Renal cortical epithelial cell (primary cell): ENCODE results near the gene CCDC63. TPM values are rescaled to one million over a fixed set of nuclear protein-coding genes. Genes with fewer than 3 reads are reported as not detected.

Source experiments
- DNase-seq: peaks from one replicate; pipeline ENCODE4 v3.0.0-alpha.2; 2011; ENCODE audit warnings: low read depth
- total RNA-seq: library from RNA; depleted of rRNA; stranded (reverse); fragments of >200 nt; gene quantifications from 2 replicates; pipeline ENCODE4 v1.2.3, GENCODE V29; 2014

CCDC63 gene
- not detected in 2 replicates for total RNA-seq

DNA sequence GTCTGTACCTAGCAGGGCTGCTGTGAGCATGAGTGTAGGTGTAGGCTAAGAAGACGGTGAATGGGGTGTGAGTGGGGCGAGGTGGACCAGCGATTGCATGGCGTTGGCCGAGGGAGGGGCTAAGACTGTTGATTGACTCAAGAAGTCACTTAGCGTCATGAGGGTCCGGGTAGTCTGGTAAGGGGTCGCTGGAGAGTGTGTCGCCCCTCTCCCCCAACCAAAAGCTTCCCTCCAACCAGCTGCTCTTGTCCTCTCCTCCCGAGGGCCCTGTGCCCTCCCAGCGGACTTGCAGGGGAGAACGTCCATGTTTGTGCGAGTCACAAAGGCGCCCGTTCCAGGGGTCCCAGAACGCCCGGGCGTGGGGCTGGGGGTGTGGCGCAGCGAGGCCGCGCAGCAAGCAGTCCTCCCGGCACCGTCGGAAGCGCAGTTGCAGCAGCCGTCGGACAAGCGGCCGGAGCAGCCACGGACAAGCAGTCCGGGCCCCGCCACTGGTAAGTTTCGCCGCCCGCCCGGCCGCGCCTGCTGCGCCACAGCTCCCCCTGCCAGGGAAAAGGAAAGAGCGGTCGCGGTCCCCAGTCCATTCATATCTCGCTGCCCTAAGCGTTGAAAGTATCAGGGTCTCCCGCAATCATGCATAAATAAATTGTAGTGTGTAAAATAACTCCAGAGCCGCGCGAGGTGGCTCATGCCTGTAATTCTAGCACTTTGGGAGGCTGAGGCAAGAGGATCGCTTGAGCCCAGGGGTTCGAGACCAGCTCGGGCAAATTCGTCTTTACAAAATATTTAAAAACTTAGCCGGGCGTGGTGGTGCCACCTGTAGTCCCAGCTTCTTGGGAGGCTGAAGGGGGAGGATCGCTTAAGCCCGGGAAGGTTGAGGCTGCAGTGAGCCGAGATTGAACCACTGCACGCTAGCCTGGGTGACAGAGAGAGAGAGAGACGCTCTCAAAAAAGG, at the start of gene CCDC63:
TSS of gene CCDC63 (plus strand) at position 373 of the 952 bp plus-strand sequence. CDS start 5,968 bp downstream, outside the sequence.
- DNase-seq, result no peak

DNA sequence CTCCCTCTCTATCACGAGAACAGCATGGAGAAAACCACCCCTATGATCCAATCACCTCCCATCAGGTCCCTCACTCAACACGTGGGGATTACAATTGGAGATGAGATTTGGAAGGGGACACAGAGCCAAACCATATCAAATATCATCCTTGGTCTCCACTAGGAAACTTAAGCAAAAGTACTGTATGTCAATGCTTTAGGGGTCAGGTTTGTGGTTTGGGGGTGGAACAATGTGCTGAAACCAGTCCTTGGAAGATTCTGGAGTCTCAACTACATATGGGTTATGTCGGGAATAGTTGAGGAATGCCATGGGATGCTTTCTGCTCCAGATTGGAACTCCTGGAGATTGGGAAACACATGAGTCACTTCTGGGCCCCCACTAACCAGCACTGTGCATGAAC, 48.3 kb upstream of the CCDC63 start:
- DNase-seq, result no peak

DNA sequence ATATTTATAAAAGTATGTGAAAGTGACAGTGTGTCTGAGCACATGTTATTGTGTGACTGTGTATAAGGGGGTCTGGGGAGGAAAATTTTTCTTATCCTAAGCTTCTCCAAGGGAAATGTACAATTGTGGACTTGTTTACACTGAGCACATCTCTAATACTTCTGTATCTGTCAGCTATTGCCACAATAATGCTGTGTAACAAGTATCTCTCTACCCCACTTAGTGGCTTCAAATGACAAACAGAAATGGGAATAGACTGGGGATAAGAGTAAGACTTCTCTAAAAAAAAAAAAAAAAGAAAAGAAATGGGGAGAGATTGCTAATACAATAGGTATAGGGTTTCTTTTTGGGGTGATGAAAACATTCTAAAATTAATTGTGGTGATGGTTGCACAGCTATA, 44.3 kb upstream of the CCDC63 start:
- DNase-seq, result no peak

DNA sequence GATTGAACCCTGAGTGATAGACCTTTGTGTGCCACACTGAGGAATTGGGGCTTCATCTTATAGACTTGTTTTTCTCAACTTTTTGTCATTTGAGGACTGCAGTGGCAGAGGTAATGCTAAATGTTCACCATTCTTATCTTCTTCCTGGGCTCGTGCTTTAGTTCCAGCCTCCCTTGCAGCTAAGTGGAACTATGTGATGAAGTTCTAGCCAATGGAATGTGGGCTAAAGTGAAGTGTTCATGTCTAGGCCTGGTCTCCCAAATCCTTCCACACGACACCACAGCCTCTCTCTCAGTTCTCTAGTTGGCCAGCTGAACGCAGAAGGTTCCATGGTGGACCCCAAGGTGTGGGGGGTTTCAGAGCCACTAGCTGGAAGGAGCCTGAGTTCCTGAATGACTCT, 42.4 kb upstream of the CCDC63 start:
- DNase-seq, result no peak

DNA sequence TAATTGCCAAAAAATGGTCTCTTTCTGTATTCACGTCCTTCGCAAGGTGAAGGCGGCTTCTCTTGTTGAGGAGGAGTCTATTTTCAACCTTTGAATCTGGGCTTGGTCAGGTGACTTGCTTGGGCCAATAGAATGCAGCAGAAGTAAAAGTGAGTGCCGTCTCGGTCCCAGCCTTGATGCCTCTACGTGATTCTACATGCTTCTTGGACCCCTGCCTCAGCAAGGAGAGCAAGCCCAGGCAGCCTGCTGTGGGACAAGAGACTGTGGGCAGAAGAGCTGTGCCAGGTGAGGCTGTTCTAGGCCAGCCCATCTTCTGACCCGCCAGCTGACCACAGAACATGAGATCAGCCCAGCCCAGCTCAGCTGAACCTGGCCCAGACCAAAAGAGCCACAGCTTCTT, 39.1 kb upstream of the CCDC63 start:
- DNase-seq, result no peak

DNA sequence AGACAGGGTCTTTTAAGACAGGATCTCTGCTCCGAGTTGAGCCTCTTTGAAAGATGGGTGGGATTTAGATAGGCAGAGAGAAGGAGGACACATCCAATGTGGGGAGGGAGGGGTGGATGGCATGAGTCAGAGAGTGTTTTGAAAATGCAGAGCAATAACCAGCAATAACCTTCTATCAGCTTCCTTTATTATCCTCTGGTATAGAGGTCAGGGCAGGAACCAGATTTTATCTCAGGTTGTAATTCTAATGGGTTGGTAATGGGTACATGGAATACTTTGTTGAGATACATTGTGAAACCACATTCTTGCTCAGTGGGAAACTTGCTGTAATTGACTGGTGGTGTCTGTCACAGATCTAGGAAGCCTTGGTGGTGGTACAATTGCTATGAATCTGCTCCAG, 37.6 kb upstream of the CCDC63 start:
- DNase-seq, result no peak

DNA sequence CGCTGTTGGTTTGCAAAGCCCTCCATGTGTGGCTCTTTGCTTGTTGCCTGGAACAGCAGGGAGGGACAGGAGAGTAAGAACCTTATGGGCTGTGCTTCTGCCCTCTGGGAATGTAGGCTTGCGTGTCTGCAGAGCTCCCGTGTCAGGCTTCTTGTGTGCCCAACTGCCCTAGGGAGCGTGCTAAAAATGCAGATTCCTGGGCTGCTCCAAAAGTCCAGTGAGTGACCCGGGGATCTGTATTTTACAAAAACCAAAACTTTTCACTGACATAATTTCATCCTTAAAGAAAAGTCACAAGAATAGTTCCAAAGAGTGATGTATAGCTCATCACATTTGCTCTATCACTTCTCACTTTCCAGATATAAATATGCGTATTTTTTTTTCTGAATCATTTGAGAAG, 34.8 kb upstream of the CCDC63 start:
- no peak for DNase-seq

DNA sequence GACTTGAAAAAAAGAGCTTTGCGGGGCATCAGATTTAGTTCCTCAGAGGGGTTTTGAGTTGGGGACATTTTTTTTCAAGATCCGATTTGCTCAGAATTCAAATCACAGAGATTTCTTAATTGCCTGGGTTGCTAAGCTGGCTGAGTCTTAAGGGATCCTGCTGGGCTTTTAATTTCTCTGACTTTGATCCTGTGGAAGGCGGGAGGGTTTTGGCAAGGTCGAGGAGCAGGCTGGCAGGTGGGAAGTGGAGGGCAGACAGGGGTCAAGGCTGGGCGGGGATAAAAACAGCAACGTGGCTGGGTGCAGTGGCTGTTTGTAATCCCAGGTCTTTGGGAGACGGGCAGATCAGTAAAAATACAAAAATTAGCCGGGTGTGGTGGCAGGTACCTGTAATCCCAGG, 33.5 kb upstream of the CCDC63 start:
- no peak for DNase-seq

DNA sequence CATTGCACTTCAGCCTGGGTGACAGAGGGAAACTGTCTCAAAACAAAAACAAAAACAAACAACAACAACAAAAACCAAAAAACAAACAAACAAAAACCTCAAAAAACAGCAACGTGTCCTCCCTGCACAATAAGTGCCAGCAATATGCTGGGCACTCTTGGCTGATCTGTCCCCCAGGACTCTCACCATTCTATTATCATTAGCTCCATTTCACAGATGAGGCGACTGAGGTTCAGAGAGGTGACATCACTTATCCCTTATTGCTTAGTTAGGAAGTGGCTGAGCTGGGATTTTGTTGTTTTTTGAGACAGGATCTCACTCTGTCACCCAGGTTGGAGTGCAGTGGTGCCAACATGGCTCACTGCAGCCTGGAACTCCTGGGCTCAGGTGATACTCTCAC, 33.0 kb upstream of the CCDC63 start:
- DNase-seq, result no peak

DNA sequence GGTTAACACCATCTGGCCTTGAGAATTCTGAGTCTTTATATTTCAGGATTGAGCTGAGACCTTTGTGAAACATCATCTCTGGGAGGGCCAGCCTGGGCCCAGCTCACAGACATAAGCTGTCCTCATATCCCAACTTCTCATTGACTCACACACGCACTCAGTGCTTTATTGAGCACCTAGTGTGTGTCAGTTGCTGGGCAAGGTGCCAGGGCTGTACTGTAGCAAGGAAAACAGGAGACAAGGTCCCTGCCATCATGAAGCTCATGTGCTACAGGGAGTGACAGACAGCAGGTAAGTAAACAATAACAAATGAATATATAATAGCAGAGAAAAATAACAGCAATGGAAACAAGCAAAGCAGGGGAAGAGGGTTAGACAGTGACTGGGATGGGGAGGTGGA, 30.5 kb upstream of the CCDC63 start:
- DNase-seq, result no peak

DNA sequence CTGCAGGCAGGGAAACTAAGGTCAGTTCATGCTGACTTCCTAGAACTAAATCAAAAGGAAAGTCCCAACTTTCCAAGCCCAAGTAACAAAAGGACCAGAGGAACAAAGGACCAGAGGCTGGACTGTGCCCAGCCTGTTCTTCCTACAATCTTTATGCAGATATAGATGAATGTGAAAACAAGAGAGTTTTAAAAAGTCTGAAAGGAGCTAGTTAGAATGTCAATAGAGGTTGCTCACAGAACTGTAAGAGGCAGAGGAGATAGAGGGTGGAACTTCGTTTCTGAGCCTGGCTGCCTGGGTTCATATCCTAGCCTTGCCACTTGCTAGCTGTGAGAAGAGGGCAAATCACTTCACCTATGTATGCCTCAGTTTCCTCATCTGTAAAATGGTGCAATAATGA, 30.0 kb upstream of the CCDC63 start:
- DNase-seq, result no peak

DNA sequence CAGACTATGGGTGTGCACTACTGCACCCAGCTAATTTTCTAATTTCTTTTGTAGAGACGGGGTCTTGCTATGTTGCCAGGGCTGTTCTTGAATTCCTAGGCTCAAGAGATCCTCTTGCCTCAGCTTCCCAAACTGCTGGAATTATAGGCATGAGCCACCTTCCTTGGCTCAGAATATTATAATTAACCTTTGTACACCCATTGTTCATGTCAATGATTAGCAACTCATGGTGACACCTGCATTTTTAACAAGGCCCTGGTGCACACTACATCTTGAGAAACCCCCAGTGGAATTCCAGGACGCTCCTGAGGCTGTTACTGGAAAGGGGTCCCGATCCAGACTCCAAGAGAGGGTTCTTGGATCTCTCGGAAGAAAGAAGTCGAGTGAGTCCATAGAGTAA, 28.3 kb upstream of the CCDC63 start:
- DNase-seq, result no peak

DNA sequence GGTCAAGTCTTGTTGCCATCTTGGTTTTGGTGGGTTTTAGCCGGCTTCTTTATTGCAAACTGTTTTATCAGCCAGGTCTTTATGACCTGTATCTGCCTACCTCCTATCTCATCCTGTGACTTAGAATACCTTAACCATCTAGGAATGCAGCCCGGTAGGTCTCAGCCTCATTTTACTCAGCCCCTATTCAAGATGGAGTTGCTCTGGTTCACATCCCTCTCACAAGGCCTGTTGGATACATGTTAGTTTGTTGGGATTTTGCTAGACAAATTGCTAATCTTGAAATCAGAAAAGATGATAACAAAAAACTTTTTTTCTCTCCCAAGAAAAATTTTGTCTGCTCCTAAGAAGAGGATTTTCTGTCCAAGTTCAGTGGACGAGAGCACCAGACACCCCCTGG, 27.6 kb upstream of the CCDC63 start:
- DNase-seq, result no peak

DNA sequence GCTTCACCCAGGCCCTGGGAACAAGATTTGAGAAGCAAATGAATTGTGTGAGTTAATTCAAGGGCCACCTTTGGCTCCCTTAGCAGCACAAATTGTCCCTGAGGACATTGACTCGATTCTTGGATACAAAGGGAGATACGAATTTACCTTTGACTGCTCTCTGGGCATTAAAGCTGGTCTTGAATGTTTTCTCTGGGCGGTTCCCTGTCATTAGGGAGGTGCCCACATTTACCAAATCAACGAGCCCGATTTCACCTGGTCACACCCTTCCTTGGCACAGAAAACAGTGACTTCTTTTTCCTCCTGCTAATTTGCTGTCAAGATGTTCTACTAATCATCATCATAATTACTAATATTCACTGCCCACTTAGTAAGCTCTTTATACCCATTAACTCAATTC, 27.1 kb upstream of the CCDC63 start:
- no peak for DNase-seq

DNA sequence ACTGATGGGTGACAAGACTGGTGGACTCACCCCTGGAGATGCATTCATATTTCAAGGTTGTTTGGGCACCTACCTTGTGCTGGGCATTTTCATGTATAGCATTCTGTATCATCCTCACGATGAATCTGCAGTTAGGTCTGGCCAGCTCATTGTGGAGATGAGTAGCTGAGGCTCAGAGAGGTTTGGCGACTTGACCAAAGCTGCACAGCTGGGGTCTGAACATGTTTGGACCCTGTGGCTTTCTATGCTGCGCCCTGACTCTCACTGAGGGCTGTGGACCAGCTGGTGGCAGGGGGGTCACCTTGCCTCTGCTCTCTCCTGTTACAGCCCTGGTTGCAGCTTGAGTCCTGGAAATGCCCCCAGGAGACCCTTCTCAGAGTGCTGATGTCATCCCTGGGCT, 24.9 kb upstream of the CCDC63 start:
- DNase-seq, result no peak

DNA sequence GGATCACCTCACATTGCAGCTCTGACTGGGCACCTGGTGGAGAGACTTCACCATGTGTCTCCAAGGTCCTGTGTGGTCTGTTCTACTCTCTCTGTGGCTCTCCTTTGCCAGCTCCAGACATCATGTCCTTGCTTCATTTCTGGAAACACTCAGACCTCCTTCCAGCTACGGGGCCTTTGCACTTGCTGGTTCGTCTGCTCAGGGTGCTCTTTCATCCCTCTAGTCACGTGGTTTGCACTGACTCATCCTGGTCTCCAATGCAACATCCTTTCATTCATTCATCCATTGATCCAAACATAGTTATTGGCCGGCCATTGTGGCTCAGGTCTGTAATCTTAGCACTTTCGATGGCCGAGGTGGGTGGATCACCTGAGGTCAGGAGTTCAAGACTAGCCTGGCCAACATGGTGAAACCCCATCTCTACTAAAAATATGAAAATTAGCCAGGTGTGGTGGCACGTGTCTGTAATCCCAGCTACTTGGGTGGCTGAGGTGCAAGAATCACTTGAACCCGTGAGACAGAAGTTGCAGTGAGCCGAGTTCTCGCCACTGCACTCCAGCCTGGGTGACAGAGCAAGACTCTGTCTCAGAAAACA, 23.9 kb upstream of the CCDC63 start:
- no peak for DNase-seq

DNA sequence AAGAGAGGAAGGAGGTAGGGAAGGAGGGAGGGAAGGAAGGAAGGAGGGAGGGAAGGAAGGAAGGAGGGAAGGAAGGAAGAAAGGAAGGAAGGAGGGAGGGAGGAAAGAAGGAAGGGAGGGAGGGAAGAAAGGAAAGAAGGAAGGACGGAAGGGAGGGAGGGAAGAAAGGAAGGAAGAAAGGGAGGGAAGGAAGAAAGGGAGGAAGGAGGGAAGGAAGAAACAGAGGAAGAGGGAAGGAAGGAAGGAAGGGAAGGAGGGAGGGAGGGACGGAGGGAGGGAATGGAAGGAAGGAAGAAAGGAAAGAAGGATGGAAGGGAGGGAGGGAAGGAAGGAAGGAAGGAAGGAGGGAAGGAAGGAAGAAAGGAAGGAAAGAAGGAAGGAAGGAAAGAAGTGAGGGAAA, 22.4 kb upstream of the CCDC63 start:
- no peak for DNase-seq

DNA sequence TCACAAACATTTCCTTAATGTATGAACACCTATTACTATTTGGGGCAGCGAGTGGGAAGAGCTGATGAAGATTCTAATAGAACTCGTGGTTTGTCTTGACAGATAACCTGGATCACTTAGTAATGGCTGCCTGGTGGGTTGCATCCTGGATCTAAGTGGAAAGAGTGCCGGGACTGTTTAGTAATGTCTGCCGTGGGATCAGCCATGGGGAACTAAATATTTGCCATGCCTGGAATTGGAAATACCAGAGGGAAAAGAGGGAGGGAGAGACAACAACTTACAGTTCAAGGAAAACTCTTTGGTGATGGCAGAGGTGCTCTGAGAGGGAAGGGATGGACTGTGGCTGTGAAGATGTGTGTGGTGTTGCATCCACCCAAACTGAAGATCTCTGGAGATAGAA, 21.3 kb upstream of the CCDC63 start:
- DNase-seq, result no peak

DNA sequence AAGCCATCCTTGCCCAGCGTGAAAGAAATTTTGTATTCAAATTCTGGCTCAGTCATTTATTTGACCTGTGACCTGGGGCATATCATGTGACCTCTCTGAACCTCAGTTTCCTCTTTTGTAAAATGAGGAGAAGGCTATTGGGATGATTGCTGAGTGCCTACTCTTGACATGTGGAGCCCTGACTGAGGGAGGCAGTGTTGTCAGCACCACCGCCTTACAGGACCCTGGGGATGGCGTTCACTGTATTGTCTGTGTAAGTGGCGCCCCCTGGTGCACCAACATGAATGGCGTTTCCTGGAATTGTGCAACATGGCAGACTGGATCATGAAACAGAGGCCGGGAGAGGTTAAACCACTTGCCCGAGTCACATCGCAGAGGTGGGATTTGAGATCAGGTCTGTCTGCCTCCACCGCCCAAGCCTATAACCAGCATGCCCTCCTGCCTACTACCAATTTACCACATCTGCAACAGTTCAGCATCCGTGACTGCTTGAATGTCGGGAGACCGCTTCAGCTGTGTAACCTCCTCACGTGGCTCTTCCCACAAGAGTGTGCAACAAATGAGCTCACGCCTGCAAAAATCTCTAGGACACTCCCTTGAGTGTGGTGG, 20.1 kb upstream of the CCDC63 start:
- peak; percentile 81 for DNase-seq

DNA sequence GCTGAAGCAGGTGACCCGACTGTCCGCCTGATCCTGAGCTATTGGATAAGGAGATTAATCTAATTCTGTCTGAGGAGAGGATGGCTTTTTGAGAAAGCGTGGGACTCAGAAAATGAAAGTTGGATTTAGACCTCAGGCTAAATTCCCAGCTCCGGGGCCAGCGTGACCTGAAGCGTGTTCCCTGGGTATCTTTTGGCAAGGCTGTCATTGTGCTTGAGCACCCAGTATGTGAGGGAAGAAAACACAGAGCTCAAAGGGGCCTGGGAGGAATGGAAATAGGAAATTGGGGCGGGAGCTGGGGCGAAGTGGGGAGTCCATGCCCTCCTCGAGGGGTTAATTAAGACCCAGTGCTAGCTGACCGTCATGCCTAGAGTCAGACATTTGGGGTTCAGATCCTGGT, 17.5 kb upstream of the CCDC63 start:
- no peak for DNase-seq

DNA sequence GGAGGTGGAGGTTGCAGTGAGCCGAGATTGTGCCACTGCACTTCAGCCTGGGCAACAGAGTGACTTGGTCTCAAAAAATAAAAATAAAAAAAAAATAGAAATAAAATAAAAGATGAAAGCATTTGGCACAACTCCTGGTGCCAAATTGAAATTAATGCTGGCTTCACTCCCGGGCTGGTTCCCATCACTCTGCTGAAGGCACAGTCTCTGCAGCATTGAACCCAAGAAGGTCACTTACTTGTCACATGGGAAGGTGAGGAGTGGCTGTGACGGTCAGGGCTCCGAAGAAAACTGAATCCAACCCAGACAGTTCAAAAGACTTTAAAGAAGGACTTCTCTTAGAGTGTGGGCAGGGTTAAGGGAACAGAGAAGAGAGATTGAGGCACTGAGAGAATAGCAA, 10.5 kb upstream of the CCDC63 start:
- DNase-seq, result no peak

DNA sequence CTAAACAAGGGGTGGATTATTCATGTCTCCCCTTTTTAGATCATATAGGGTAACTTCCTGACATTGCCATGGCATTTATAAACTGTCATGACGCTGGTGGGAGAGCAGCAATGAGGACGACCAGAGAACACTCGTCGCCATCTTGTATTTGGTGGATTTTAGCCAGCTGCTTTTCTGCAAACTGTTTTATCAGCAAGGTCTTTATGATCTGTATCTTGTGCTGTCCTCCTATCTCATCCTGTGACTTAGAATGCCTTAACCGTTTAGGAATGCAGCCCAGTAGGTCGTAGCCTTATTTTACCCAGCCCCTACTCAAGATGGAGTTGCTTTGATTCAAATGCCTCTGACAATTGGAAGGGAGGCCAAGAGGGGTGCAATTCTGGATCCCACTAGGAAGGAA, 5.8 kb upstream of the CCDC63 start:
- no peak for DNase-seq

DNA sequence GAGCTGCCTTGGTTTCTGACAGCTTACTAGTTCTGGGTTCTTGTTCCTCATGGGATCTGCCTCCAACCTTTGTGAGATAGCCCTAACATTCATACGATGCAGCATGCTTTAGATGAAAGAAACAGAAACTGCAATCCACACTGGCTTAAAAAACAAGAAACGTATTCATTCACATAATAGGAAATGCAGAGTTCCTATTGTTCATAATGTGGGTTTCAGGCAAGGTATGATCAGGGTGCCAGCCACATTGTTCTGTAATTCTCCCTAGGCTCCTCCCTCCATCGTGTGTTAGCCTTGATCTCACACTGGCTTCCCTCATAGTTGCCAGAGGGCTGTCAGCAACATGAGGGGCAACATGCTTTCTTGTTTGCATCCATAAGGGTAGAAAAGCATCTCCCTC, 2.7 kb upstream of the CCDC63 start:
- DNase-seq, result no peak
